Lower lobe of right lung (tissue), 2 donors: Measurements from ENCODE around the gene ARID3A. TPM values are rescaled to one million over a fixed set of nuclear protein-coding genes. Genes with fewer than 3 reads are reported as not detected.
"Not testable (repeated sequence)": the region's sequence is repeated elsewhere in the genome, so short reads cannot be mapped to it uniquely, and the experiment has no call there.

Experiments
- ATAC-seq, 2 donors: fragments of 200-7000 bp; cut with Tn5 transposase; one replicate each; pipeline ENCODE4 v1.9.1; 2020 to 2022; ENCODE audit warnings: mild to moderate bottlenecking in 2 of 2, moderate library complexity in 2 of 2
- DNase-seq: peaks from one replicate; pipeline ENCODE4 v3.0.0-alpha.2; 2020
- H3K27ac ChIP-seq: fragments of 200-600 bp; one replicate; pipeline ENCODE4 v1.8.0; 2022
- H3K27me3 ChIP-seq: fragments of 200-600 bp; one replicate; pipeline ENCODE4 v1.8.0; 2022; ENCODE audit warnings: low read depth
- H3K36me3 ChIP-seq: fragments of 200-600 bp; one replicate; pipeline ENCODE4 v1.8.0; 2022; ENCODE audit warnings: mild to moderate bottlenecking
- H3K4me1 ChIP-seq: fragments of 200-600 bp; one replicate; pipeline ENCODE4 v1.8.0; 2022
- H3K4me3 ChIP-seq: fragments of 200-600 bp; one replicate; pipeline ENCODE4 v1.8.0; 2022; ENCODE audit warnings: mild to moderate bottlenecking
- H3K9me3 ChIP-seq: fragments of 200-600 bp; one replicate; pipeline ENCODE4 v1.8.0; 2022
- intact Hi-C: fragments of 100-400 bp; cut with DNase I; formaldehyde crosslinking; loops from one replicate; pipeline ENCODE4 v1.11.0; 2022
- long read RNA-seq: library from polyadenylated mRNA; unstranded; transcript quantifications from one replicate; pipeline ENCODE4 v2.0.0, GENCODE V29; 2021
- total RNA-seq: library from RNA; stranded (reverse); fragmentation: NEBNext Ultra II Directional; extraction: Animal tissue kit (Norgen Biotek cat#: 25700); gene quantifications from one replicate; pipeline ENCODE4 v1.2.1, GENCODE V29; 2021
- TF ChIP-seq, protein P1 (sequence below): fragments of 200-600 bp; IDR thresholded peaks from one replicate; pipeline ENCODE4 v1.8.0; 2022; ENCODE audit warnings: antibody characterized with exemption, mild to moderate bottlenecking
- donor health status: DM: no; HTN: yes; CAD: no; lungs with severe emphysema.

The ARID3A gene, protein sequence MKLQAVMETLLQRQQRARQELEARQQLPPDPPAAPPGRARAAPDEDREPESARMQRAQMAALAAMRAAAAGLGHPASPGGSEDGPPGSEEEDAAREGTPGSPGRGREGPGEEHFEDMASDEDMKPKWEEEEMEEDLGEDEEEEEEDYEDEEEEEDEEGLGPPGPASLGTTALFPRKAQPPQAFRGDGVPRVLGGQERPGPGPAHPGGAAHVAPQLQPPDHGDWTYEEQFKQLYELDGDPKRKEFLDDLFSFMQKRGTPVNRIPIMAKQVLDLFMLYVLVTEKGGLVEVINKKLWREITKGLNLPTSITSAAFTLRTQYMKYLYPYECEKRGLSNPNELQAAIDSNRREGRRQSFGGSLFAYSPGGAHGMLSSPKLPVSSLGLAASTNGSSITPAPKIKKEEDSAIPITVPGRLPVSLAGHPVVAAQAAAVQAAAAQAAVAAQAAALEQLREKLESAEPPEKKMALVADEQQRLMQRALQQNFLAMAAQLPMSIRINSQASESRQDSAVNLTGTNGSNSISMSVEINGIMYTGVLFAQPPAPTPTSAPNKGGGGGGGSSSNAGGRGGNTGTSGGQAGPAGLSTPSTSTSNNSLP
- total RNA-seq: 16.9 TPM
- long read RNA-seq, partial matches to known transcripts: 4 of 40 reads
- long read RNA-seq, other reads (novel, unspliced or antisense): 36 of 40 reads

DNA sequence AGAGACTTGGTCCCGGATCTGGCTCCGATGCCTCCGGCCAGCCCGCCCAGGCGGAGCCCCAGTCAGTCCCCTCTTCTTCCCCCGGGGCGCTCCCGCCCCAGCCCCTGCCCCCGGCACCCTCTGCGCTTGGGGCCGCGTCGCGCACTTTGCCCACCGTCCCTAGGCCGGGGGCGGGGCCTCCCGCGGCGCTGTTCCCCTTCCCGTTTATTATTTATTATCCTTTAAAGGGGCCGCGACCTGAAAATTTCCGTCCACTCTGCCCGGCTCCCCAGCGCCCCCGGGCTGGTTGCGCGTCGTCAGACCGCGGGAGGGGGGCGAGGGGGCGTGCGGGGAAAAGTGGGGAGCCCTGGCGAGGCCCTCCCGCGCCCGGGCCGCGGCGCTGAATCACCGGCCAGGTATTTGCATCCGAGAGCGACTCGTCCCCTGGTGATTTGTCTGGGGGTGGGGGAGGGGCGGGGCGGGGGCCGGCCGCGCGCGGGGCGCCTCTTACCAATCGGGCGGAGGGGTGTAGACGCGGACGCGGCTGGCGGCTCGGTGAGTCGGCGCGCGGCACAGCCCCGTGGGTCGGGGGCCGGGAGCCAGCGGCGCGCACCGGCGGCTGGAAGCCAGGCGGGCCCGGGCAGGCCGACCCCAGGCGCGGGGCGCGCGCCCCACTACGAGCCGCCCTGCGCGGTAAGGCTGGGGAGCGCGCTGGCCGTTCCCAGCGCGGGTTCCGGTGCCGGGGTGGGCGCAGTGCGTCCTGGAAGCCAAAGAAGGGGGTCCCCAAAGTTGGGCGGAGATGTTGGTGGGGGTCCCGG is at the start of gene ARID3A:
Gene ARID3A (plus strand): TSS at position 510 of the 797 bp plus-strand sequence. CDS start 3,494 bp downstream, outside the sequence.
- Histone ChIP-seq H3K27ac (peak within 1 kb of the TSS; percentile 87), H3K4me3 (peak within 1 kb of the TSS; percentile 76), H3K27me3 (peaks cover 8% of the 10 kb centered on the region), H3K9me3 (no peaks in the 10 kb centered on the region), H3K36me3 (peaks cover 9% of the 10 kb centered on the region), H3K4me1 (peaks cover 31% of the 10 kb centered on the region)
- ATAC-seq: peak; percentile 83 to 86
- TF ChIP-seq, protein P1, sequence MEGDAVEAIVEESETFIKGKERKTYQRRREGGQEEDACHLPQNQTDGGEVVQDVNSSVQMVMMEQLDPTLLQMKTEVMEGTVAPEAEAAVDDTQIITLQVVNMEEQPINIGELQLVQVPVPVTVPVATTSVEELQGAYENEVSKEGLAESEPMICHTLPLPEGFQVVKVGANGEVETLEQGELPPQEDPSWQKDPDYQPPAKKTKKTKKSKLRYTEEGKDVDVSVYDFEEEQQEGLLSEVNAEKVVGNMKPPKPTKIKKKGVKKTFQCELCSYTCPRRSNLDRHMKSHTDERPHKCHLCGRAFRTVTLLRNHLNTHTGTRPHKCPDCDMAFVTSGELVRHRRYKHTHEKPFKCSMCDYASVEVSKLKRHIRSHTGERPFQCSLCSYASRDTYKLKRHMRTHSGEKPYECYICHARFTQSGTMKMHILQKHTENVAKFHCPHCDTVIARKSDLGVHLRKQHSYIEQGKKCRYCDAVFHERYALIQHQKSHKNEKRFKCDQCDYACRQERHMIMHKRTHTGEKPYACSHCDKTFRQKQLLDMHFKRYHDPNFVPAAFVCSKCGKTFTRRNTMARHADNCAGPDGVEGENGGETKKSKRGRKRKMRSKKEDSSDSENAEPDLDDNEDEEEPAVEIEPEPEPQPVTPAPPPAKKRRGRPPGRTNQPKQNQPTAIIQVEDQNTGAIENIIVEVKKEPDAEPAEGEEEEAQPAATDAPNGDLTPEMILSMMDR: no peak
- DNase-seq: peak; percentile 89
- intact Hi-C loops: no loop called here

DNA sequence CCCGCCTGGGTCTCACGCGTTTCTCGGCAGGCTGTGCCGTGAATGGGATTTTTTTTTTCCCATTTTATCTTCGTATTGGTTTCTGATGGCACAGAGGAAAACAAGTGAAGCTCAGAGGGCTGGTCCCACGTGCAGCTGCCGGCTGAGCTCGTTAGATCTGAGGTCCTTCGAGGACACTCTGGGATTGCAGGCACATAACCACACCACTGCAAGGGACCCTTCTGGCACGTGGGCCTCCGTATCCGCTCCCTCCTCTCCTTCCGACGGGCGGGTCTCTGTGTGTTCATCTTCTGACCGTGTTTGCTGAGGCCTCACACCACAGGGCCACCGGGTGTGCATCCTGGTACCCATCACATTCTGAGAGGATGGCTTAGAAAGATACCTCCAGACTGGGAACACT is 49.7 kb upstream of the ARID3A start:
- no peak for DNase-seq
- no peak overlapping the region for H3K27ac ChIP-seq
- no peak overlapping the region for H3K4me3 ChIP-seq
- TF ChIP-seq, protein P1: no peak
- intact Hi-C loops: no loop called here
- no peaks in the 10 kb centered on the region for H3K27me3 ChIP-seq
- H3K36me3 ChIP-seq: peaks cover 42% of the 10 kb centered on the region
- no peak for ATAC-seq
- no peaks in the 10 kb centered on the region for H3K9me3 ChIP-seq
- H3K4me1 ChIP-seq: peaks cover 9% of the 10 kb centered on the region

DNA sequence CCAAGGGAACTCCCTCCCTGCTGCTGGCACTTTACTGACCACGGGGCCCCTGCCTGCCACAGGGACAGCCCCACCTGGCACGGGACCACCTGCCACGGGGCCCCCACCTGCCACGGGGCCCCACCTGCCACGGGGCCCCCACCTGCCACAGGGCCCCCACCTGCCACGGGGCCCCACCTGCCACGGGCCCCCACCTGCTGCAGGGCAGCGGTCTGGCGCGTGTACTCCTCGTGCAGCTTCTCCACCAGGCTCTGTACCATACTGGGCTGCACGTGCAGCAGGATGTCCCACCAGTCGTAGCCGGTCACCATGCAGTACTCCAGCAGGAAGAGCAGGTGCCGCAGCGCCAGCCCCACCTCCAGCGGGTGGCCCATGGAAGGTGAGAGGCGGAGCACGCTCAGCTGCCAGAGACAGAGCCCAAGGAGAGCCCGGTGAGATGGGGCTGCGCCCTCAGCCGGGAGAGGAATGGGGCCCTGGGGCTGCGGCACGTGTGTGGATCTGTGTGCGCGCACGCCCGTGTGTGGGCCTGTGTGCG is 49.0 kb upstream of the ARID3A start:
- TF ChIP-seq, protein P1: no peak
- Histone ChIP-seq H3K36me3 (peaks cover 46% of the 10 kb centered on the region), H3K9me3 (no peaks in the 10 kb centered on the region), H3K4me1 (peaks cover 9% of the 10 kb centered on the region), H3K4me3 (no peak overlapping the region), H3K27me3 (no peaks in the 10 kb centered on the region), H3K27ac (no peak overlapping the region)
- intact Hi-C loops: no loop called here
- DNase-seq (no peak), ATAC-seq (no peak)

DNA sequence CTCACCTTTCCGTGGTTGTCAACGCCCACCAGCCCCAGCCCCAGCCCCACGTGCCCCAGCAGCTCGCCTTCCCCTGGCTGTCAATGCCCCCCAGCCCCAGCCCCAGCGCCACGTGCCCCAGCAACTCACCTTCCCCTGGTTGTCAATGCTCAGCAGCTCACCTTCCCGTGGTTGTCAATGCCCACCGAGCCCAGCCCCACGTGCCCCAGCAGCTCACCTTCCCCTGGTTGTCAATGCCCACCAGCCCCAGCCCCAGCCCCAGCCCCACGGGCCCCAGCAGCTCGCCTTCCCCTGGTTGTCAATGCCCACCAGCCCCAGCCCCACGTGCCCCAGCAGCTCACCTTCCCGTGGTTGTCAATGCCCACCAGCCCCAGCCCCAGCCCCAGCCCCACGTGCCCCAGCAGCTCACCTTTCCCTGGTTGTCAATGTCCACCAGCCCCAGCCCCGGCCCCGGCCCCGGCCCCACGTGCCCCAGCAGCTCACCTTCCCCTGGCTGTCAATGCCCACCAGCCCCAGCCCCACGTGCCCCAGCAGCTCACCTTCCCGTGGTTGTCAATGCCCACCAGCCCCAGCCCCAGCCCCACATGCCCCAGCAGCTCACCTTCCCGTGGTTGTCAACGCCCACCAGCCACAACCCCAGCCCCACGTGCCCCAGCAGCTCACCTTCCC is 47.7 kb upstream of the ARID3A start:
- H3K9me3 ChIP-seq, intact Hi-C loops, H3K27ac ChIP-seq, DNase-seq, H3K4me3 ChIP-seq, ATAC-seq, H3K27me3 ChIP-seq, H3K4me1 ChIP-seq: not testable (repeated sequence)
- H3K36me3 ChIP-seq: peaks cover 57% of the 10 kb centered on the region

DNA sequence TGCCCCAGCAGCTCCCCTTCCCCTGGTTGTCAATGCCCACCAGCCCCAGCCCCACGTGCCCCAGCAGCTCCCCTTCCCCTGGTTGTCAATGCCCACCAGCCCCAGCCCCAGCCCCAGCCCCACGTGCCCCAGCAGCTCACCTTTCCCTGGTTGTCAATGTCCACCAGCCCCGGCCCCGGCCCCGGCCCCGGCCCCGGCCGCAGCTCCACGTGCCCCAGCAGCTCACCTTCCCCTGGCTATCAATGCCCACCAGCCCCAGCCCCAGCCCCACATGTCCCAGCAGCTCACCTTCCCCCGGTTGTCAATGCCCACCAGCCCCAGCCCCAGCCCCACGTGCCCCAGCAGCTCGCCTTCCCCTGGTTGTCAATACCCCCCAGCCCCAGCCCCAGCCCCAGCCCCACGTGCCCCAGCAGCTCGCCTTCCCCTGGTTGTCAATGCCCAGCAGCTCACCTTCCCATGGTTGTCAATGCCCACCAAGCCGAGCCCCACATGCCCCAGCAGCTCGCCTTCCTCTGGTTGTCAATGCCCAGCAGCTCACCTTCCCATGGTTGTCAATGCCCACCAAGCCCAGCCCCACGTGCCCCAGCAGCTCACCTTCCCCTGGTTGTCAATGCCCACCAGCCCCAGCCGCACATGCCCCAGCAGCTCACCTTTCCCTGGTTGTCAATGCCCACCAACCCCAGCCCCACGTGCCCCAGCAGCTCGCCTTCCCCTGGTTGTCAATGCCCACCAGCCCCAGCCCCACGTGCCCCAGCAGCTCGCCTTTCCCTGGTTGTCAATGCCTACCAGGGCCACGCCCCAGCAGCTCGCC is 46.9 kb upstream of the ARID3A start:
- peaks cover 63% of the 10 kb centered on the region for H3K36me3 ChIP-seq

More for the DNA sequence above, 46.9 kb upstream of the ARID3A start:
- H3K9me3 ChIP-seq, H3K4me1 ChIP-seq, H3K27me3 ChIP-seq, intact Hi-C loops, H3K27ac ChIP-seq, H3K4me3 ChIP-seq, ATAC-seq, DNase-seq: not testable (repeated sequence)
